ENCODE measurements around the gene PLEKHA7. TPM values are rescaled to one million over a fixed set of nuclear protein-coding genes. Genes with fewer than 3 reads are reported as not detected.

PLEKHA7 gene
- polyA plus RNA-seq, 3 donors = 46.5 to 58.2 (median 51.1) TPM

GRCh38 chr11:16833026-16833425 is 181.2 kb downstream of the PLEKHA7 start:
- DNase-seq (ENCODE audit: extremely low read depth in 1 of 11, low read depth in 9 of 11, low spot score in 4 of 11) = no peak

DNA sequence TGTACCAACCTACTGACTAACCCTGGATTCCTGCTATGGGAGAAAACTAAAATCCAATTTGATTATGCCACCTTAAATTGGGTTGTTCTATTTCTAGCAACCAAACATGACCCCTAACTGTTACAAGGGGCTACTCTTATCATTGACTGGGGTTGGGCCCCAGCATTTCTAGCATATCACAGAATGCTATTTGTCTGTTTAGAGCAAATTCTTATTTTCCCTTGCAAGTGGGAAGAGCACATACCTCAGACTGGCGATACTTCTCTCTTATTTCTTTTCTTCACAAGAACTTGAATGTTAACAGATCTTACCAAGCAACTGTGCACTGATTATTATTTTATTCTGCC is 182.0 kb downstream of the PLEKHA7 start:
- DNase-seq (ENCODE audit: extremely low read depth in 1 of 11, low read depth in 9 of 11, low spot score in 4 of 11) = no peak

DNA sequence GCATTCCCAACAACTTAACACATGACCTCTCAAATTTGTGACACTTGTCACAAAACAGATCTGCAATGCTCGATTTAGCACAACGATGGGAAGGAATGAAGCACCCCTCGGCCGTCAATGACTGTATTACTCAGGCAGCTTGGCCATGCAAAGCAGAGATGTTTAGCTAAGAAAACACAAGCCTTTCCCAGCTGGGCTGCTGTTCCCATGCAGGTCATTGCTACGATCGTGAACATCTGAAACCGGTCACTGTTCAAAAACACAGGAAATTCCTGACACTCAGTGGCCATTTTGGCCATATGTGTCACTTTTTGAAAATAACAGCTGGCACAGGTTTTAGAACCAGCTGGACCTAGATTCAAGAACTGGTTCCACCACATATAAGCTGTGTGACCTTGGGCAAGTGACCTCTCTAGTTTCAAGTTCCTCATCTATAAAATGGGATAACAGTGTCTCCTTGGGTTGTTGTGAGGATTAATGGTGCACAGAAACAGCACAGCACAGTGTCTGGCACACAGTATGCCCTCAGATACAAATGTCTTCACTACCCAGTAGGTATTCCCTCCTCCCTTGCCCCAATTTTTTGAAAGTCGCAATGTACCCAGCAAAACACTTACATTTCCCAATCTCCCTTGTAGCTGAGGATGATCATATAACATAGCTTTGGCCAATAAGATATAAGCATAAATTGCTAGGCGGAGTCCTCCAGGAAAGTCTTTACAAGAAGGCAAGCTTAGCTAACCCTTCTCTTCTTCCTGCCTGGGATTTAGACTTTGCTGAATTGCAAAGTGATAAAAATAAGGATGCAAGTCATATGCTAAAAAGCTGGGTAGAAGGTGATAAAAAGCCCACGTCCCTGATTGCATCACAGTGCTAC is 182.7 kb downstream of the PLEKHA7 start:
- peak in 7 of 11 donors; percentile 35 to 71 (median 50) for DNase-seq (ENCODE audit: extremely low read depth in 1 of 11, low read depth in 9 of 11, low spot score in 4 of 11)

DNA sequence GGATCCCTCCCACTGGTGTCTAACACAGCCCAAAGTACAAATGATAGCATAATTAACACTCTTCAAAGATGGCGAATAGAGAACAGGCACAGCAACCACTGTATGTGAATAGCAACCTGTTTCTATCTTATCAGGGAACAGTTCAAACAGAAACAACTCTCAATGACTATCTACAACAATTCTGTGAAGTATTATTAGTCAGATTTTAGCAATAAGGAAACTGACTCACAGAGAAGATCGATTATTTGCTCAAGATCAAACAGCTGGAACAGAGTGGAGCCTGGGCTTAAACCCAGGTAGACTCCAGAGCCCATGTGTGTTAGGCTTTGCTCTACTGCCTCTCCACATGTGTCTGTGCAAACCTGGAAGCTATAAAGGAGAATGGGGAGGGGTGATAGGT is 187.1 kb downstream of the PLEKHA7 start:
- no peak for DNase-seq (ENCODE audit: extremely low read depth in 1 of 11, low read depth in 9 of 11, low spot score in 4 of 11)

GRCh38 chr11:16825968-16826367 is 188.2 kb downstream of the PLEKHA7 start:
- no peak for DNase-seq (ENCODE audit: extremely low read depth in 1 of 11, low read depth in 9 of 11, low spot score in 4 of 11)

DNA sequence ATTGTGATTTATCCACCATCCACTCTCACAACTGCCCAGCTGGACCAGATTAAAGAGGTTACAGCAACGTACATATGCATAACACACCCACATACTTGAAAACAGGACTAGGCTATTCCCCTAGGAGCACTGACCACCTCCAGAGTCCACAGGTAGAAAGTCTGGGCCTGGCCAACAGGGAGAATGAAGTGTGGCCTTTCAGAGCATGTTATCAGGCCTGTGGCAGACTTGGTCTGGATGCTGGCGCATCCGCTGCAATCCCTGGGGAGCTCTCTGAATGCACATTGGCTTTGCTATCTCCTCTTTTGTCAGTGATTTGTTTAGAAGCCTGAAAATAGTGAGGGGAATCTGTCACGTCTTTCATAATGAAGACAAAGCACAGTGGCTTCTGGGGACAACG is 189.1 kb downstream of the PLEKHA7 start:
- no peak for DNase-seq (ENCODE audit: extremely low read depth in 1 of 11, low read depth in 9 of 11, low spot score in 4 of 11)

DNA sequence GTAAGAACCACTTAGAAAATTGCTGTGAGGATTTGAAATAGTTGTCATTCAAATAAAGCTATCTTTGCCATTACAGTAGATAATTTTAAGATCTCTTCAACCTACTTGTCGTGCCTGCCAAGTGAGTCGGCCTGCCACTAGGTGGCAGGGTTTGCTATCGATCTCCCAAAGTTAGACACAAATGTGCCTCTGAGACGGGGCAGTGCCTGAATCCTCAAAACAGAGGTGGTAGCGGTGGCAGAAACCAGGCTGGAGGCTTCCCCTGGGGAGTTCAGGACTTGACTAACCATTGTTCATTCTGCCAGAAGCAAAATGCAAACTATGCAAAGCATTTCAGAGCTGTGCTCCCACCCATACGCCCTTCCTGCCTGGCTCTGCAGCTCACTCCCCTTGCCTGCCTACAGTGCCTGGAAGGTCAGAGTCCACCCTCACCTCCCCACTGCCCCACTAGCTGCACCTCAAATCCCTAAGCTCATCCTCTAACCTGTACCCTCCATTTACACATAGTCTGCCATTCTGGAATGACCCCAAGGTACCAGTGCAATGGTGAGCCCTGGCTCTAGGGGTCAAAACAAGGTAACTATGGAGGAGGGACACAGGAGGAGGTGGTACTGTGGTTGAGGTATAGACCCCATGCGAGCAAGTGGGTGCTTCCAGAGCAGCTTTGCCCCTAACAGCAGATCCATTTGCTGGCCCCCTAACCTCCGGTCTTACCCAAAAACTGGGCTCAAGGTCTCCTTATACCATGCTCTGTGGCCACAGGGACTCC is 193.7 kb downstream of the PLEKHA7 start:
- DNase-seq (ENCODE audit: extremely low read depth in 1 of 11, low read depth in 9 of 11, low spot score in 4 of 11) = peak in 8 of 11 donors; percentile 45 to 75 (median 54)

GRCh38 chr11:16818284-16818683 is 195.9 kb downstream of the PLEKHA7 start:
- DNase-seq (ENCODE audit: extremely low read depth in 1 of 11, low read depth in 9 of 11, low spot score in 4 of 11) = no peak

DNA sequence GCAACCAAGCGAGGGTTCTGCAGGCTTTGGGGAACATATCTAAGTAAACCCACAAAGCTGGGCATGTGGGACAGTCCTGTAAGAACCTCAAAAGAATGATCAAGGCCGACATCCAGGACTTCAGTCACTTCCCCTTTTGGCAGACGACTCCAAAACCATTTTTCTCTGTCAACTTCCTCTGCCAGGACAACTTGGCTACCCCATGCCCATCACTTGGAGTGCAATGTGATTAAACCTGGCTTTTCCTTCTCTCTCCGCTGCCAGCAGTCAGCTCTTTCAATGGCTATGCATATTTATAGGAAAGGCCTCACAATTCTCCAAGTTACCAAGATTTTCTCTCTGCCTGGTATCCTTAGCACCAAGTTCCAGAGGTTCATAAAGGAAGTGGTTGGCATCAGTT is 196.9 kb downstream of the PLEKHA7 start:
- no peak for DNase-seq (ENCODE audit: extremely low read depth in 1 of 11, low read depth in 9 of 11, low spot score in 4 of 11)

GRCh38 chr11:16816358-16817270 is 197.6 kb downstream of the PLEKHA7 start:
- no peak for DNase-seq (ENCODE audit: extremely low read depth in 1 of 11, low read depth in 9 of 11, low spot score in 4 of 11)

GRCh38 chr11:16815047-16815767 is 199.0 kb downstream of the PLEKHA7 start:
- no peak for DNase-seq (ENCODE audit: extremely low read depth in 1 of 11, low read depth in 9 of 11, low spot score in 4 of 11)

DNA sequence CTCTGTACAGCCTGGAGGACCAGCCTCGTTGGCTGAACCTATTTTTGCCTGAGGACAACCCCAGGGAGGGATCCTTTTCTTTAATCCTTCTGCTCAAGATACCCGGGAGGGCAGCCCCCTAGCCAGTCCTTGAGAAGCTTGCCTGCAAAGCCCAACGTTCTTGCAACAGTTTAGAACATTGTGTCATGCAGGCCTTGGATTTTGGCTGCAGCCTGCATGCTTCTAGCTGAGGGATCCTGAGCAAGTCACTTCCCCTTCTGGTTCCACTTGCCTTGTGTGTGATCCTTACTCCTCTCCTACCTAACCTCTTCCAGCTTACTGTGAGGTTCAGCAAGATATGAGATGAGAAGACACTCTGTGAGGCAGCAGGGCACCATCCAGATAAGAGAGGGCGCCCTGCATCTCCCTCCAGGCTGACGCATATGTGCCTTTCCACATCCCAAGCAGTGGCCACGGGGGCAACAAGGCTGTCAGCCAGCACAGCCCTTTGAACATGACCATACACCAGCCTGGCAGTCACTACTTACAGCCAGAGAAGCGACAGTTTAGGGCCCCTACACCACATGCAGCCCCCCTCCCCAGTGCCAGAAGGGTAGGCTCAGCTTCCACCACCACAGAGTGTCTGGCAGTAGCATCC is 199.7 kb downstream of the PLEKHA7 start:
- DNase-seq (ENCODE audit: extremely low read depth in 1 of 11, low read depth in 9 of 11, low spot score in 4 of 11) = no peak

- no peak for DNase-seq (ENCODE audit: extremely low read depth in 1 of 11, low read depth in 9 of 11, low spot score in 4 of 11)
Observed at GRCh38 chr11:16813126-16813525, 201.1 kb downstream of the PLEKHA7 start.

- no peak for DNase-seq (ENCODE audit: extremely low read depth in 1 of 11, low read depth in 9 of 11, low spot score in 4 of 11)
Observed at GRCh38 chr11:16812274-16812673, 201.9 kb downstream of the PLEKHA7 start.

DNA sequence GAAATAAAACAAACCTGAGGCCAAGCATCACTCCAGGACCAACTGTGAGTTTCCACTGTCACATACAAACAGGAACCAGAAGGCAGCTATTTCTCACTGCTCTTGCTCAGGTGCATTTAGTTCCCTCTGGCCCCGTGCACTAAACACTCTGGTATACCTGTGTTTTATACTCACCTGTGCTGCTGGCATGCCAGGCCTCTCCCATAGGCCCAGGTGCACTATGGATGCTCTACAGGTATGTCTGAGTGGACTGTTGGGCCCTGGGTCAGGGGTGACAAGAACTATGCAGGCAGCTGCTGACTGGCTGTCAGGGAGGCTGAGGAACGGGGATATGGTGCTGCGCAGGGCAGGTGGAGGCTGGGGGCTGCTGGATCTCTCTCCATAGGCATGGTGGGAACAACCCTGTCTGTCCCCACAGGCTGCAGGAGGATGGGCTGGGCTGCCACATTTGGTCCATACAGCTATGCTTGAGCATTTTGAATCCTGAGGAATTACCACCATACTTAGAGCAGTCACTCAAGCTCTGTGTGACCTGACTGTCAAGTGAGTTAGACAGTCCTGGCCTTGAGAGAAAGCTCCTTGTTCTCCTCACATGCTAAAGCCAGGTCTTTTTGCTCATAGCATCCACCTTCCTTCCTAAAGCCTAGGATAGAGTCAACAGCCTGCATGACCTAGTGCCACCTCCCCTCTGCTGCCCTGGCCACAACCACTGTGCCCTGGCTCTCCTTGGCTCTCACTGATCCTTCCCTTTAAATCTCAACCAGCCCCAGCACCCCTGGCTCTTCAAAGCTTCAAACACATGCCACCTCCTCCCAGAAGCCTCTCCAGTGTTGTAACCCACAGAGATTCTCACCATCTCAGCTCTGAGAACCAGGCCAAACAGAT is 202.8 kb downstream of the PLEKHA7 start:
- DNase-seq (ENCODE audit: extremely low read depth in 1 of 11, low read depth in 9 of 11, low spot score in 4 of 11) = no peak

GRCh38 chr11:16809886-16810668 is 204.1 kb downstream of the PLEKHA7 start:
- DNase-seq (ENCODE audit: extremely low read depth in 1 of 11, low read depth in 9 of 11, low spot score in 4 of 11) = no peak

- DNase-seq (ENCODE audit: extremely low read depth in 1 of 11, low read depth in 9 of 11, low spot score in 4 of 11) = no peak
Observed at GRCh38 chr11:16807306-16807705, 206.9 kb downstream of the PLEKHA7 start.

All from renal cortex interstitium (tissue), 11 donors.